BJ (cell line): ENCODE results near the gene KCNJ10. TPM values are rescaled to one million over a fixed set of nuclear protein-coding genes. Genes with fewer than 3 reads are reported as not detected.

Experiments
- CTCF ChIA-PET: fragments of 350-600 bp; formaldehyde crosslinking; extraction: SDS; loops from one replicate; lab custom pipeline; 2021; ENCODE audit warnings: antibody characterized with exemption, inconsistent platforms; lab: Yijun Ruan, JAX
- POLR2A ChIA-PET: fragments of 300-600 bp; sonication (Branson Sonifier 250); formaldehyde crosslinking; extraction: SDS; loops from one replicate; lab custom pipeline; 2021; ENCODE audit warnings: antibody characterized with exemption; lab: Charles Lee
- DNase-seq: peaks from one replicate; pipeline ENCODE4 v3.0.0-alpha.2; 2011; ENCODE audit warnings: low read depth
- H3K27me3 ChIP-seq: 2 replicates; pipeline ENCODE4 v1.6.0; 2011; ENCODE audit warnings: low read length; ENCODE audit not compliant: control insufficient read depth, insufficient read depth
- H3K36me3 ChIP-seq: 2 replicates; pipeline ENCODE4 v1.5.1; 2011; ENCODE audit warnings: low read length; ENCODE audit not compliant: control insufficient read depth, insufficient read depth
- H3K4me3 ChIP-seq: 2 replicates; pipeline ENCODE4 v1.5.1; 2011; ENCODE audit warnings: low read depth, mild to moderate bottlenecking, control low read depth, low read length
- polyA plus RNA-seq: library from polyadenylated mRNA; depleted of rRNA; stranded (reverse); fragments of >200 nt; gene quantifications from 2 replicates; pipeline ENCODE4 v1.2.3, GENCODE V29; 2011
- TF ChIP-seq, protein P1 (sequence below): IDR thresholded peaks from 2 replicates; pipeline ENCODE4 v1.5.1; 2011; ENCODE audit warnings: low read depth, mild to moderate bottlenecking, control low read depth, inconsistent platforms, low read length, moderate library complexity; ENCODE audit not compliant: insufficient read depth

The KCNJ10 gene
- polyA plus RNA-seq, 1 experiment = not detected

DNA sequence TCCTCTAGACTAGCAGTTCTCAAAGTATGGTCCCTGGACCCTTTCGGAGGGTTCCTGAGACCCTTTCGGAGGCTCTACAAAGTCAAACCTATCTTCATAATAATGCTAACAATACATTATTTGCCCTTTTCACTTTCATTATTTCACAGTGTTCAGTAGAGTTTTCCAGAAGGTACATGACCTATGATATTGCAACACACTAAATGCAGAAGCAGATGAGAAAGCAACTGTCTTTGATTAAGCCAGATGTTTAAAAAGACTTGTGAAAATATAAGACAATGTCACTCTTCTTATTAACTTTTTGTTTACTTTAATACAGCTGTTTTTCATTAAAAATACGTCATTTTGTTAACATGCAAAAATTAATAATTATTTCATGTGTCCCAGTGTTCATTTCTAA, 5.8 kb downstream of the KCNJ10 start:
- no peak overlapping the region for H3K4me3 ChIP-seq
- ChIA-PET POLR2A (interaction anchor here (0.5 kb wide), 1 partner anchor 58 kb away, joined by 4 read pairs; no protein-coding TSS in a partner anchor), CTCF (interaction anchor here (0.8 to 2.9 kb wide), 7 partner anchors 10 to 33 kb away, joined by 3 to 12 read pairs (median 8); partner anchors contain the start of gene KCNJ9)
- H3K27me3 ChIP-seq = peaks cover 39% of the 10 kb centered on the region
- H3K36me3 ChIP-seq = no peaks in the 10 kb centered on the region
- no peak for DNase-seq
- TF ChIP-seq, protein P1, sequence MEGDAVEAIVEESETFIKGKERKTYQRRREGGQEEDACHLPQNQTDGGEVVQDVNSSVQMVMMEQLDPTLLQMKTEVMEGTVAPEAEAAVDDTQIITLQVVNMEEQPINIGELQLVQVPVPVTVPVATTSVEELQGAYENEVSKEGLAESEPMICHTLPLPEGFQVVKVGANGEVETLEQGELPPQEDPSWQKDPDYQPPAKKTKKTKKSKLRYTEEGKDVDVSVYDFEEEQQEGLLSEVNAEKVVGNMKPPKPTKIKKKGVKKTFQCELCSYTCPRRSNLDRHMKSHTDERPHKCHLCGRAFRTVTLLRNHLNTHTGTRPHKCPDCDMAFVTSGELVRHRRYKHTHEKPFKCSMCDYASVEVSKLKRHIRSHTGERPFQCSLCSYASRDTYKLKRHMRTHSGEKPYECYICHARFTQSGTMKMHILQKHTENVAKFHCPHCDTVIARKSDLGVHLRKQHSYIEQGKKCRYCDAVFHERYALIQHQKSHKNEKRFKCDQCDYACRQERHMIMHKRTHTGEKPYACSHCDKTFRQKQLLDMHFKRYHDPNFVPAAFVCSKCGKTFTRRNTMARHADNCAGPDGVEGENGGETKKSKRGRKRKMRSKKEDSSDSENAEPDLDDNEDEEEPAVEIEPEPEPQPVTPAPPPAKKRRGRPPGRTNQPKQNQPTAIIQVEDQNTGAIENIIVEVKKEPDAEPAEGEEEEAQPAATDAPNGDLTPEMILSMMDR = no peak

DNA sequence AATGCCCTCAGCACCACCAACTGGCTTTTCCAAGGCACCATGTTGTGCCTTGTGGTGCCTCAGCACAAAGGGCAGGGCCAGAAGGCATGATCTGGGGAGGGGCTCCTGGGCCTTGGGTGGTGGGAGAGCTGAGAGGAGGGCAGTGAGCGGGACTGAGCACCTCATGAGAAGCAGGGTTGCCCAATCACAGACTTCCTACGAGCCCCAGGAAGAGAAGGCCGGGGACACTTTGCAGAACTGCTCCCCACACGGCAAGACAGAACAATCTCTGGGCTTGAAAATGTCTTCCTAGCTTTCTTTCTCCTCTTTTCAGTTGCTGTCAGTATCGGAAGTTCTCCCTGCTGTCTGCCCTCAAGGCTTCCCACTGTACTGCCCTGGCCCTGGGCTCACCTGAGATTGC, 6.8 kb downstream of the KCNJ10 start:
- peaks cover 34% of the 10 kb centered on the region for H3K27me3 ChIP-seq
- TF ChIP-seq, protein P1 = no peak
- H3K4me3 ChIP-seq = no peak overlapping the region
- DNase-seq = no peak
- ChIA-PET CTCF (interaction anchor here (0.8 to 2.9 kb wide), 6 partner anchors 15 to 189 kb away, joined by 3 to 12 read pairs (median 8); partner anchors contain the start of gene KCNJ9), POLR2A (no interaction called here)
- no peaks in the 10 kb centered on the region for H3K36me3 ChIP-seq

DNA sequence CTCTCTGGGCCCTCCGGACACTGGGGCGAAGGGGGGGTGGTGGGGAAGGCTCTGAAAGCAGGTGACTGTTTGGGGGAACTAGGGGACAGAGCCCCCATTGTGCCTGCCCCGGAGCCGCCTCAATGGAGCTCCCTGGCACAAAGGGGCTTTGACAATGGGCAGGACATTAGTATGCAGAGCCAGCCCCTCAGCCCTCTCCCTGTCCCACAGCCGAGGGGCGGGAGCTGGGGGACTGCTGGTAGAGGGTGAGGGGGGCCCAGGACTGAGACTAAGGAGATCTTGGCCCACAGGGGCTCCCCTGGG, 7.8 kb downstream of the KCNJ10 start:
- peaks cover 36% of the 10 kb centered on the region for H3K27me3 ChIP-seq
- POLR2A ChIA-PET = no interaction called here
- H3K36me3 ChIP-seq = no peaks in the 10 kb centered on the region
- no peak overlapping the region for H3K4me3 ChIP-seq
- TF ChIP-seq, protein P1 = no peak
- no peak for DNase-seq
- CTCF ChIA-PET = interaction anchor here (1.2 to 2.9 kb wide), 4 partner anchors 16 to 190 kb away, joined by 3 to 12 read pairs (median 8); no protein-coding TSS in a partner anchor

DNA sequence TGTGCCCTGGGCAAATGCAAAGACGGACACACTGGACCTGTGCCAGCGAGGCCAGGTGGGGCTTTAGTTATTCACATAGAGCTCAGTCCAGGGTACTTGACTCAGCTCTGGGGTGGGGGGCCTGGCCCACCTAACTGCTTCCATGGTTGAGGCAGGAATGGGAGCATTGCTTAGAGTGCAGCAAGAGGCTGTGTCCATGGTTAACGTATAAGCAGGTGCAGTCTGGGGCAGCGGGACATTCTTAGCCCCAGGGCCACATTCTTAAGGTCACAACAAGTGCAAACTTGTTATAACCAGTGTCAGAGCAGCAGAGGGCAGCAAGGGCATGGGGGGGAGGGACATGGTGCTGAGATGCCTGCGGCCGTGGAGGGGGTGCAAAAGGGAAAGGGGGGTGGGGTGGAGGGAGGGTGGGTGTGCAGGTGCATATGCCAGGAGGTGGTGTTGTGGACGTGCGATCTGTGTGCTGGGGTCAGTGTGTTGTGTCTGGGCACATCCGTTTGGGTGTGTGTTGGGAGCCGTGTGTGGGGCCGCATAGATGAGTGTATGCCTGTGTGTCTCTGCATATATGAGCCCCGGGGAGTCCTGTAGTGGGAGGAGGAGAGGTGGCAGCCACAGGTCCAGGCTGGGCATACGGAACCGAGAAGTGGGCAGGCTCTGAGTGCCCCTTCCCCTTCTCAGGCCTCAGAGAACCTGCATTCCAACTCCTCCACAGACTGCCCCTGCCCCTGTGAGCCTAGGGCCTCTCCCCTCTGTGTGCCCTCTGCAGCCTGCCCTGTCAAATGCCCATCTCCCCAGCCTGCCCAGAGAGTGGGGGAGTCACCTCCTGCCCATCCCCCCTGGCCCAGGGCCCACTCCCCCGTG, 8.4 kb downstream of the KCNJ10 start:
- TF ChIP-seq, protein P1 = no peak
- ChIA-PET POLR2A (no interaction called here), CTCF (interaction anchor here (0.5 to 5.8 kb wide), 3 partner anchors 15 to 461 kb away, joined by 3 to 39 read pairs (median 6); no protein-coding TSS in a partner anchor)
- no peak for DNase-seq
- H3K27me3 ChIP-seq = peaks cover 35% of the 10 kb centered on the region
- no peak overlapping the region for H3K4me3 ChIP-seq
- no peaks in the 10 kb centered on the region for H3K36me3 ChIP-seq

DNA sequence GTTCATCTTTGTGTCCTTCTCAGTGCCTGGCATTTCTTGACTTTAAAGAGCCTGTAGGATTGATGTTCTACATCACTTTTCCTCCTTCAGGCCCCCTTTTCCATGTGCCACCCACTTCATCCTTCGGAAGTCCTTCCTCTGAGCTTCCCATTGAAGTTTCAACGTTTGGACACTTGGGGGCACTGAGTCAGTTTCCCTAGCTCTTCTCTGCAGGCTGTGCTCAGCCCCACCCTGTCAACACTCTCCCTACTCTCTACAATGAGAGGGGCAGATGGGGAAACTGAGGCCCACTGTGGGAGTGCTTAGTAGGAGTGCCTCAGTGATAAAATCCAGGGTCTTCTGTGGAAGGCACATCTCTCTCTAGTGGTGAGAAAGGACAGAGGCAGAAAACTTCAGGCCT, 11.9 kb downstream of the KCNJ10 start:
- no peak for DNase-seq
- ChIA-PET POLR2A (interaction anchor here (0.6 kb wide), 1 partner anchor 15 kb away, joined by 6 read pairs; no protein-coding TSS in a partner anchor), CTCF (interaction anchor here (0.7 to 5.8 kb wide), 14 partner anchors 9 to 319 kb away, joined by 3 to 39 read pairs (median 4); partner anchors contain the start of genes KCNJ10 and KCNJ9)
- Histone ChIP-seq H3K36me3 (no peaks in the 10 kb centered on the region), H3K4me3 (no peak overlapping the region), H3K27me3 (peaks cover 27% of the 10 kb centered on the region)
- TF ChIP-seq, protein P1 = peak; percentile 50
